Tibial artery (tissue), 4 donors: ENCODE measurements around the gene FAM184B.

Experiments used
- DNase-seq, 2 donors: peaks; one replicate each; pipeline ENCODE4 v3.0.0-alpha.2; 2019
- H3K27ac ChIP-seq, 2 donors: fragments of 200-600 bp; sonication (generic) in 1 of 2; 1 replicate in 1 of 2; 2 replicates in 1 of 2; pipeline ENCODE4 v1.5.1; 2018 to 2019; ENCODE audit warnings: mild to moderate bottlenecking in 1 of 2
- H3K27me3 ChIP-seq, 2 donors: fragments of 200-600 bp; sonication (generic) in 1 of 2; one replicate each; pipeline versions ENCODE4 v1.5.1 to v1.6.0; 2016 to 2019
- H3K36me3 ChIP-seq, 3 donors: fragments of 200-600 bp; sonication (generic) in 2 of 3; one replicate each; pipeline ENCODE4 v1.5.1; 2016 to 2019; ENCODE audit warnings: mild to moderate bottlenecking in 2 of 3
- H3K4me1 ChIP-seq, 4 donors: fragments of 200-600 bp; sonication (generic) in 2 of 4; 1 replicate in 3 of 4; 2 replicates in 1 of 4; pipeline ENCODE4 v1.5.1; 2016 to 2019
- H3K4me3 ChIP-seq, 2 donors: fragments of 200-600 bp; sonication (generic) in 1 of 2; 1 replicate in 1 of 2; 2 replicates in 1 of 2; pipeline ENCODE4 v1.5.1; 2018 to 2019; ENCODE audit warnings: mild to moderate bottlenecking in 2 of 2
- H3K9me3 ChIP-seq, 3 donors: fragments of 200-600 bp; sonication (generic) in 1 of 3; one replicate each; pipeline ENCODE4 v1.5.1; 2016 to 2019
- intact Hi-C: fragments of 100-400 bp; cut with DNase I; formaldehyde crosslinking; loops from one replicate; pipeline ENCODE4 v1.15.0; 2023; ENCODE audit warnings: low total_unique reads
- TF ChIP-seq, protein P1 (sequence below), 2 experiments: fragments of 200-600 bp in 1 of 2; fragments of 450-650 bp in 1 of 2; IDR thresholded peaks; one replicate each; pipeline ENCODE4 v1.5.1; 2017 to 2019; ENCODE audit warnings: antibody characterized with exemption in 2 of 2, mild to moderate bottlenecking in 1 of 2, moderate library complexity in 1 of 2

FAM184B gene

DNA sequence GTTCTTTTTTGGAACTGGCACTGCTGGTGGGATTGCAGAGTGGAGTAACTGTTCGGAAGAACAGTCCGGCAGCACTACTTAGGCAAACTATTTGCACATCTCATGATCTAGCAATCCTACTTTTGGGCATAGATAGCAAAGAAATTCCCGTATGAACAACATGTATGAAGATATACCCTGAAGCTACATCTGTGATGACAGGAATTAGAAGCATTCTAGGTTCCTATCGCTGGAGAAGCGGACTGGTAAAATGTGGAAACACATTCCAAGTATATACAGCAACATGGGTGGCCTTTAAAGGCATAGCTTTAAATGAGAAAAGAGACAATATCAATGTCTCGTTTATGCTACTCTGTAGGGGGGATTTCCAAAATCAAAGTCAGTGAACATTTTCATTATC is 26.0 kb upstream of the FAM184B start:
- Histone ChIP-seq H3K4me1 (peaks cover 0 to 51% (median 32%) of the 10 kb centered on the region in 4 donors), H3K27ac (peak overlapping the region in 1 of 2 donors; percentile 29), H3K36me3 (peaks cover 16 to 24% (median 20%) of the 10 kb centered on the region in 3 donors), H3K27me3 (no peaks in the 10 kb centered on the region), H3K4me3 (peak overlapping the region; percentile 12 to 32), H3K9me3 (no peaks in the 10 kb centered on the region)
- intact Hi-C loops: loop anchor here (10.0 kb wide), 1 partner anchor 193 kb away; the partner anchor contains the start of gene MED28
- TF ChIP-seq, protein P1, sequence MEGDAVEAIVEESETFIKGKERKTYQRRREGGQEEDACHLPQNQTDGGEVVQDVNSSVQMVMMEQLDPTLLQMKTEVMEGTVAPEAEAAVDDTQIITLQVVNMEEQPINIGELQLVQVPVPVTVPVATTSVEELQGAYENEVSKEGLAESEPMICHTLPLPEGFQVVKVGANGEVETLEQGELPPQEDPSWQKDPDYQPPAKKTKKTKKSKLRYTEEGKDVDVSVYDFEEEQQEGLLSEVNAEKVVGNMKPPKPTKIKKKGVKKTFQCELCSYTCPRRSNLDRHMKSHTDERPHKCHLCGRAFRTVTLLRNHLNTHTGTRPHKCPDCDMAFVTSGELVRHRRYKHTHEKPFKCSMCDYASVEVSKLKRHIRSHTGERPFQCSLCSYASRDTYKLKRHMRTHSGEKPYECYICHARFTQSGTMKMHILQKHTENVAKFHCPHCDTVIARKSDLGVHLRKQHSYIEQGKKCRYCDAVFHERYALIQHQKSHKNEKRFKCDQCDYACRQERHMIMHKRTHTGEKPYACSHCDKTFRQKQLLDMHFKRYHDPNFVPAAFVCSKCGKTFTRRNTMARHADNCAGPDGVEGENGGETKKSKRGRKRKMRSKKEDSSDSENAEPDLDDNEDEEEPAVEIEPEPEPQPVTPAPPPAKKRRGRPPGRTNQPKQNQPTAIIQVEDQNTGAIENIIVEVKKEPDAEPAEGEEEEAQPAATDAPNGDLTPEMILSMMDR (IDR thresholded peaks at IDR 0.05): no peak
- DNase-seq: no peak

DNA sequence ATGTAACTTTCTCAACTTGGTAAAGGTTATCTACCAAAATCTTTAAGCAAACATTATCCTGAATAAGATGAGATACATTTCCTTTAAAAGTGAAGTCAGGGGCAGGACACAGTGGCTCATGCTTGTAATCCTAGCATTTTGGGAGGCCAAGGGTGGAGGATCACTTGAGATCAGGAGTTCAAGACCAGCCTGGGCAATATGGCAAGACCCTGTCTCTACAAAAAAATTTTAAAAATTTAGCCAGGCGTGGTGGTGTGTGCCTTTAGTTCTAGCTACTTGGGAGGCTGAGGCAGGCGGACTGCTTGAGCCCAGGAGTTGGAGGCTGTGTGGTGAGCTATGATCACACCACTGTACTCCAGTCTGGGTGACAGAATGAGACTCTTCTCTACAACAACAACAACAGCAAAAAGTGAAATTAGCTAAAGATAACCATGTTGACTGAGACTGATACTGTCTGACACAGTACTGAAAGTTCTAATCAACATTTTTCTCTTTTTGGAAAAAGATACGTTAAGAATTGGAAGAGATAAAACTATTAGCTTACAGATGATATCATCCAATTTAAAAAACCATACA is 24.2 kb upstream of the FAM184B start:
- Histone ChIP-seq H3K9me3 (no peaks in the 10 kb centered on the region), H3K4me3 (no peak overlapping the region), H3K27ac (no peak overlapping the region), H3K27me3 (no peaks in the 10 kb centered on the region), H3K36me3 (peaks cover 16 to 34% (median 20%) of the 10 kb centered on the region in 3 donors), H3K4me1 (peaks cover 0 to 44% (median 25%) of the 10 kb centered on the region in 4 donors)
- intact Hi-C loops: loop anchor here (10.0 kb wide), 1 partner anchor 191 kb away; the partner anchor contains the start of gene MED28
- DNase-seq: no peak
- TF ChIP-seq, protein P1 (IDR thresholded peaks at IDR 0.05): no peak

- Histone ChIP-seq H3K27me3 (no peaks in the 10 kb centered on the region), H3K36me3 (peaks cover 0 to 22% (median 2%) of the 10 kb centered on the region in 3 donors), H3K9me3 (no peaks in the 10 kb centered on the region), H3K4me1 (no peaks in the 10 kb centered on the region), H3K4me3 (no peak overlapping the region), H3K27ac (no peak overlapping the region)
- DNase-seq: no peak
- TF ChIP-seq, protein P1 (IDR thresholded peaks at IDR 0.05): no peak
- intact Hi-C loops: no loop called here
These were observed 16.4 kb upstream of the FAM184B start for GRCh38 chr4:17797808-17798207.

DNA sequence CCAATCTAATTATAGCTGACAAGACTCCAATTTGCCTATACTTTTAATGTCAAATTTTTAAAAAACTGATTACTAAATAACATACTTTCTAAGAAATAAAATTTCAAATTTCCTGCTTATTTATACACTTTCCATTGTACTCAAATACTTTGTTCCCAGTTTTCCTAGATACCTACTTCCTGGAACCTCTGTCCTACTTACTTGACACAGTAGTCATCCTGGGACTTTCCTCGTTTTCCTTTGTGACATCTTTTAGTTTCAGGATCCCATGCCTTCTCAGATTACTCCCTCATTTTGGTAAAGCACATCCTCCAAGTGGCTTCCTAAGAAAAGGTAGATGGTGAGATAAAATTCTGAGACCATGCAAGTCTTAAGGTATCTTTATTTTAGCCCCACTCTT is 13.3 kb upstream of the FAM184B start:
- H3K4me1 ChIP-seq: no peaks in the 10 kb centered on the region
- no peak for DNase-seq
- no peak overlapping the region for H3K4me3 ChIP-seq
- TF ChIP-seq, protein P1 (IDR thresholded peaks at IDR 0.05): no peak
- intact Hi-C loops: no loop called here
- H3K27me3 ChIP-seq: no peaks in the 10 kb centered on the region
- H3K27ac ChIP-seq: no peak overlapping the region
- H3K36me3 ChIP-seq: peaks cover 0 to 8% (median 6%) of the 10 kb centered on the region in 3 donors
- H3K9me3 ChIP-seq: no peaks in the 10 kb centered on the region

DNA sequence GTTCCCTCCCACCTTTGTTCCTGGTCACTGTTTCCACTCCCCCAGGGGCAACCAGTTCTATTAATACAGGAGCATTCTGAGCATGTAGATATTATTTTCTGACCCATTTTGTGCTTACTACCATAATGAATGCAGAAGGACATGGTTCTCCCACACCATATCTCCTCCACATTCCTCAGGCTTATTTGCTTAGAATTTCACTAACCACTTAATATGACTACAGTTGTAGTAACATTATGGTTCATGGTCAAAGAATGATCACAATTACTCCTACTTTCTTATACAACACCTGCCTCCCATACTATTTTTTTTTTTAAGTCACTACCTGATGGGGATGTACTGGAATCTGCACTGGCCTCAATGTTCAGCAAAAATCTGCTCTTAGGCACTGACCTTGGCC is 7.5 kb upstream of the FAM184B start:
- peaks cover 0 to 11% (median 0%) of the 10 kb centered on the region in 3 donors for H3K36me3 ChIP-seq
- no peak for DNase-seq
- no peaks in the 10 kb centered on the region for H3K4me1 ChIP-seq

More for the DNA sequence above, 7.5 kb upstream of the FAM184B start:
- Histone ChIP-seq H3K27ac (no peak overlapping the region), H3K4me3 (no peak overlapping the region), H3K27me3 (no peaks in the 10 kb centered on the region), H3K9me3 (no peaks in the 10 kb centered on the region)
- intact Hi-C loops: no loop called here
- TF ChIP-seq, protein P1 (IDR thresholded peaks at IDR 0.05): no peak
